Tibial artery (tissue), 4 donors: Measurements from ENCODE around the gene MAPK6.
"Not testable (repeated sequence)": the region's sequence is repeated elsewhere in the genome, so short reads cannot be mapped to it uniquely, and the experiment has no call there.

Experiments
- DNase-seq, 2 donors: peaks; one replicate each; pipeline ENCODE4 v3.0.0-alpha.2; 2019
- H3K27ac ChIP-seq, 2 donors: fragments of 200-600 bp; sonication (generic) in 1 of 2; 1 replicate in 1 of 2; 2 replicates in 1 of 2; pipeline ENCODE4 v1.5.1; 2018 to 2019; ENCODE audit warnings: mild to moderate bottlenecking in 1 of 2
- H3K27me3 ChIP-seq, 2 donors: fragments of 200-600 bp; sonication (generic) in 1 of 2; one replicate each; pipeline versions ENCODE4 v1.5.1 to v1.6.0; 2016 to 2019
- H3K36me3 ChIP-seq, 3 donors: fragments of 200-600 bp; sonication (generic) in 2 of 3; one replicate each; pipeline ENCODE4 v1.5.1; 2016 to 2019; ENCODE audit warnings: mild to moderate bottlenecking in 2 of 3
- H3K4me1 ChIP-seq, 4 donors: fragments of 200-600 bp; sonication (generic) in 2 of 4; 1 replicate in 3 of 4; 2 replicates in 1 of 4; pipeline ENCODE4 v1.5.1; 2016 to 2019
- H3K4me3 ChIP-seq, 2 donors: fragments of 200-600 bp; sonication (generic) in 1 of 2; 1 replicate in 1 of 2; 2 replicates in 1 of 2; pipeline ENCODE4 v1.5.1; 2018 to 2019; ENCODE audit warnings: mild to moderate bottlenecking in 2 of 2
- H3K9me3 ChIP-seq, 3 donors: fragments of 200-600 bp; sonication (generic) in 1 of 3; one replicate each; pipeline ENCODE4 v1.5.1; 2016 to 2019
- CTCF ChIP-seq, 2 experiments: fragments of 200-600 bp in 1 of 2; fragments of 450-650 bp in 1 of 2; IDR thresholded peaks; one replicate each; pipeline ENCODE4 v1.5.1; 2017 to 2019; ENCODE audit warnings: antibody characterized with exemption in 2 of 2, mild to moderate bottlenecking in 1 of 2, moderate library complexity in 1 of 2
- intact Hi-C: fragments of 100-400 bp; cut with DNase I; formaldehyde crosslinking; loops from one replicate; pipeline ENCODE4 v1.15.0; 2023; ENCODE audit warnings: low total_unique reads

Gene MAPK6

GRCh38 chr15:52093167-52093538 is 74.1 kb downstream of the MAPK6 start:
- Histone ChIP-seq H3K36me3 (no peaks in the 10 kb centered on the region), H3K27ac (peak overlapping the region; percentile 59 to 64), H3K4me1 (peaks cover 0 to 29% (median 23%) of the 10 kb centered on the region in 4 donors), H3K4me3 (no peak overlapping the region), H3K27me3 (no peaks in the 10 kb centered on the region), H3K9me3 (no peaks in the 10 kb centered on the region)
- intact Hi-C loops, result no loop called here
- no peak for DNase-seq
- no peak for TF ChIP-seq CTCF (IDR thresholded peaks at IDR 0.05)

DNA sequence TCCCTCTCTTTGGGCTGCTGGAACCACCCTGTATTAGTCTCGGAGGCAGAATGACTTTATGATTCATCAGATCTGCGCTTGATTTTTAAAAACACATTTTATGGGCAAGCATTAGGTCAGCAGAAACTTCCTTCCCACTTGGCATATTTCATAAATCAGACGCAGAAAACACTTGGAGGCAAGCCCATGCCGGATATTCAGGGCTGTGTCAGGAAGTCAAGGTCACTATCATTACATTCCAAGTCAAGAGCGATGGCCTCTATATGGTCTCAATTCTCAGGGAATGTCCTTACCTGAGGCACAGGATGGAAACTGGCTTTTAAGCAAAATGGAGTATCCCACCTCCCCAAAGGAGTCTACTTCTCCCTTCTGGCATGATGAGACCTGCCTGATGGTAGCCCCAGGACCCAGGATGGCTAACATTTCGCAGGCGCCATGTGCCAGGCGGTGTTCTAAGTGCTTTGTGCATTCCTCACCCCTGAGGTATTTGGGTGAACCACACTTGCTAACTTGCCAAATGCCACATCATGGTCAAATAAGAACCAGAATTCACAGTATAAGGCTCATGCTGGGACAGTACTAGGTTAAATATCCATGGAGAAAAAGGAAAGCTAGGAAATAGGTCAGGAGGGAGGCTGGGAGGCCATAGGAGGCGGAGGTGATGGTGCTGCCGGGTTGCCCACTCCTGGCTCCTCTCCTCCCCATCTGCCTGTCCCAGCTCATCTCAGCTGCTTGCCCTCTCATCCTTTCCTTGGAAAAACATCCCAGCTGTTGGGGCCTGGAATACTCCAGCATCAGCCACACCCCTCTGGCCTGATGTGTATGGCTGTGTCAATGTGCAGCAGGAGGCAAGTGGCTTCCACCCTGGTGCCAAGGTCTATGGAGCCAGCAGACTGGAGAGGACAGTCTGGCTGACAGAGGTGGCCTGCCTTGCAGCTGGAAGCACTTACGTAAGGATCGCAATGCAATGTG is 74.8 kb downstream of the MAPK6 start:
- Histone ChIP-seq H3K4me1 (peaks cover 0 to 29% (median 23%) of the 10 kb centered on the region in 4 donors), H3K27ac (peak overlapping the region; percentile 59 to 64), H3K9me3 (no peaks in the 10 kb centered on the region), H3K27me3 (no peaks in the 10 kb centered on the region), H3K36me3 (no peaks in the 10 kb centered on the region), H3K4me3 (no peak overlapping the region)
- intact Hi-C loops, result no loop called here
- DNase-seq, result peak; percentile 72 to 80
- TF ChIP-seq CTCF (IDR thresholded peaks at IDR 0.05), result no peak

GRCh38 chr15:52094811-52095584 is 76.0 kb downstream of the MAPK6 start:
- Histone ChIP-seq H3K9me3 (no peaks in the 10 kb centered on the region), H3K27ac (peak overlapping the region in 1 of 2 donors; percentile 59), H3K36me3 (no peaks in the 10 kb centered on the region), H3K27me3 (no peaks in the 10 kb centered on the region), H3K4me3 (no peak overlapping the region), H3K4me1 (peaks cover 0 to 29% (median 23%) of the 10 kb centered on the region in 4 donors)
- DNase-seq, result no peak
- TF ChIP-seq CTCF (IDR thresholded peaks at IDR 0.05), result no peak
- intact Hi-C loops, result no loop called here

DNA sequence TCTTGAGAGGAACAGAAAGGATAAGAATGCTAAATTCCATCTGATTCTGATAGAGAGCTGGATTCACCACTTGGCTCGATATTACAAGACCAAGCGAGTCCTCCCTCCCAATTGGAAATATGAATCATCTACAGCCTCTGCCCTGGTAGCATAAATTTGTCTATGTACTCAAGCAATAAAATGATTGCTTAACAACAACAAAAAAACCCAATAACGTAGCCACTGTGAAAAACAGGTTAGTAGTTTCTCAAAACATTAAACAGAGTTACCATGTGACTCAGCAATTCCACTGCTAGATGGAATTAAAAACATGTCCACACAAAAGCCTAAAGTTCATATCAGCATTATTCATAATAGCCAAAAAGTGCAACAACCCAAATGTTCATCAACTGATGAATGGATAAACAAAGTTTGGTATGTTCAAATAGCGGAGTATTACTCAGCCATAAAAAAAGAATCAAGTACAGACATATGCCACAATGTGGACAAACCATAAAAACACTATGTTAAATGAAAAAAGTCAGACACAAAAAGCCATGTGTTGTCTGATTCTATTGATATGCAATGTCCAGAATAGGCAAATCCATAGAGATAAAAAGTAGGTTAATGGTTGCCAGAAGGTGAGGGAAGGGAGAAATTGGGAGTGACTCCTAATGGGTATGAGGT is 76.7 kb downstream of the MAPK6 start:
- Histone ChIP-seq H3K36me3 (no peaks in the 10 kb centered on the region), H3K4me3 (no peak overlapping the region), H3K27me3 (no peaks in the 10 kb centered on the region), H3K27ac (peak overlapping the region in 1 of 2 donors; percentile 59), H3K9me3 (no peaks in the 10 kb centered on the region), H3K4me1 (peaks cover 0 to 30% (median 24%) of the 10 kb centered on the region in 4 donors)
- intact Hi-C loops, result no loop called here
- no peak for DNase-seq
- no peak for TF ChIP-seq CTCF (IDR thresholded peaks at IDR 0.05)

DNA sequence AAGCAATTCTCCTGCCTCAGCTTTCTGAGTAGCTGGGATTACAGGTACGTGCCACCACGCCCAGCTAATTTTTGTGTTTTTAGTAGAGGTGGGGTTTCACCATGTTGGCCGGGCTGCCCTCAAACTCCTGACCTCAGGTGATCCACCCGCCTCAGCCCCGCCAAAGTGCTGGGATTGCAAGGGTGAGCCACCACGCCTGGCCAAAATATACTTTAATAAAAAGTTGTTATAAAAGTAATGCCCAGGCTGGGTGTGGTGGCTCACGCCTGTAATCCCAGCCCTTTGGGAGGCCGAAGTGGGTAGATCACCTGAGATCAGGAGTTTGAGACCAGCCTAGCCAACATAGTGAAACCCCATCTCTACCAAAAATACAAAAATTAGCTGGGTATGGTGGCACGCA is 77.5 kb downstream of the MAPK6 start:
- H3K4me3 ChIP-seq, DNase-seq, intact Hi-C loops, H3K27ac ChIP-seq, H3K27me3 ChIP-seq, H3K36me3 ChIP-seq, H3K9me3 ChIP-seq: not testable (repeated sequence)
- peaks cover 0 to 34% (median 25%) of the 10 kb centered on the region in 4 donors for H3K4me1 ChIP-seq
